Measurements from ENCODE around the gene IL1RL2.
A peak's percentile ranks its signal among the peaks of the same experiment; 100 is the strongest.

IL1RL2 gene

DNA sequence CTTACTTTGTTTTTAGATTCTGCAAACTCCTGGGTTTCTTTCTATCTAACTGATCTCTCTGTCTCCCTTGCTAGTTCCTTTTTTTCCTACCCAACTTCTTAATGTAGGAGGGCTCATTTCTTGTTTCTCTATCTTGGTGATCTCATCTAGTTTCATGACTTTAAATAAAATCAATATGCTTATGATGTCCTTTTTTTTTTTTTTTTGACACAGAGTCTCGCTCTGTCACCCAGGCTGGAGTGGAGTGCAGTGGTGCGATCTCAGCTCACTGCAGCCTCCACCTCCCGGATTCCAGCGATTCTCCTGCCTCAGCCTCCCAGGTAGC is 82.3 kb downstream of the IL1RL2 start:
- DNase-seq, result peak; percentile 55 to 61

DNA sequence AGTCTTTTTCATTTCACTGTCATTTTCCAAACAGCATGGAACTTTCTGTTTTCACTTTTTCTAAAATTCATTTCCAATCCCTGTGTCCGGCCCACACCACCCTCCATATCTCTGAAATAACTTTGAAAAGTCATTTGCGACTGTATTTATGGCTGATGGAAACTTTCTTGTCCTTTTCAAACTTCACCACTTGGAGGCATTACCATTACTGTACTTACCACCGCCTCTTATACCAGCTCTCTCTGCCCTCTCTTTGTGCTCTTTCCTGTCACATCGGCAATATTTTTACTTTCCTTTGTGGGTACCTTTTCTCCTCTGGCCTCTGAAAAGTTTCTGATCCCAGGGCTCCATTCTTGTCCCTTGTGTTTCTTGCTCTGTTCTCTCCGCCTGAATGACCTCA is 85.0 kb downstream of the IL1RL2 start:
- DNase-seq, result no peak

DNA sequence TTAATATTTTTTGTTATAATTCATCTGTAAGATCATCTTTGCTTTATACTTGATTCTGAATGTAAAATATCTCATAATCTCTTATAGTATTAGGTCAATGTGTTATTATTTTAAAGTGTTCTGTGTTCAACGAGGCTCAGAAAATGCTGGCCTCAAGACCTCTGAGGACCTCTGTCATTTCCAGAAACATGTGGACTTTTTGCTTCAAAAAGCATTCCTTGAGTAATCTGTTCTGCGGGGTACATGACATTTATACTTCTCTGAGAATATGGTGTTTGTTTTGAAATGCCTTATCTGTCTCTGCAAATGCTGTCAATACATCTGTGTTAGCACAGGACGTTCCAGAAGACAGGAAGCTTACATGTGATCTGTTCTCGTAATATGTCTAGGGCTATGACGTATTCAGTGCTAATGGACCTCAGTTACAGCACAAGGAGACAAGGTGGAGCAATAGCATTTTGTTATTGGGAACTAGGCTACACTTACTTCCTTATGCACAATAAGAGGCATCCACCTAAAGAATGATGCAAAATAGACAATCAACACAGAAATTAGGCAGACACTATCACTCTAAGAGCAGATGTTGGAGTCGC is 86.9 kb downstream of the IL1RL2 start:
- peak; percentile 77 to 81 for DNase-seq

DNA sequence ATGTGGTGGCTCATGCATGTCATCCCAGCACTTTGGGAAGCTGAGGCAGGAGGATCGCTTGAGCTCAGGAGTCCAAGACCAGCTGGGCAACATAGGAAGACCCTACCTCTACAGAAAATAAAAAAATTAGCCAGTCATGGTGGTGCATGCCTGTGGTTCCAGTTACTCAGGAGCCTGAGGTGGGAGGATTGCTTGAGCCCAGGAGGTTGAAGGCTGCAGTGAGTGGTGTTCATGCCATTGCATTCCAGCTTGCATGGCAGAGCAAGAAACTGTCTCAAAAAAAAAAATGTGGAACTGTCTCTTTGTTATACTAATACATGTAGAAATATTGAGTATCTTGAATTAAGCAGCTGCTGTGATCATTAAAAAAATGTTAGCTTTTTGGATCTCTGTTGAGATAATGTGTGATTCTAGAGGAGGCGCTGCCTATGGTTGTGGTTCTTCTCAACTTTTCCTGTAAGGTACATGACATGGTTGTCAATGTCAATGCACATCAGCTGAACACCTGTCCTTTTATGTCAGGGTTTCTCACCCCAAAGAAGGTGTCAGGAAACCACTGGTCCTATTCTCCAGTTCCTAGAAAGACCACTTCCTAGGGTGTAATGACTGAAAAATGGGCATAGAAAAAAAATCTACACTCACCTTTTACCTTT is 89.9 kb downstream of the IL1RL2 start:
- DNase-seq, result no peak

DNA sequence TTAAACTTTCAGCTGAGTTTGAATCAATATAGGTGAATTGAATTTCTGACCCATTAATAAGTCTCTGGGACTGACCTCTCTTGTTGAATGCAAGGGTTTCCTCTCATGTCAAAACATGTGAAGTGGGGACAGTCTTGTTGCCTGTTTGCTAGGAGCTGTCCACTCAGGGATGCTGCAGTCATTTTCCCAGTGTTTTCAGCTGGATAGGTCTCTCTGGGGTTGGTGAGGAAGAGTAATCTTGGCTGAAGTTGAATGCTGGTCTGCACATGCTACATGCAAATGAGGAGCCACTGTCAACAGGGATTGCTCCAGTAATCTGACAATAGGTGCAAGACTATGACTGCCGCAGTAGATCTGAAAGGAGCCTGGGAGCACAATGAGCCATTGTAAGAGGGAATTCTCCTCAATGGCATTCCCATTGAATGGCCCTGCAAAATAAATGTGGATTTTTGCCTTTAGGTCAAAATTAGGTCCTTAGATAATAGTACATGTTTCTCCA is 90.4 kb downstream of the IL1RL2 start:
- DNase-seq, result no peak

DNA sequence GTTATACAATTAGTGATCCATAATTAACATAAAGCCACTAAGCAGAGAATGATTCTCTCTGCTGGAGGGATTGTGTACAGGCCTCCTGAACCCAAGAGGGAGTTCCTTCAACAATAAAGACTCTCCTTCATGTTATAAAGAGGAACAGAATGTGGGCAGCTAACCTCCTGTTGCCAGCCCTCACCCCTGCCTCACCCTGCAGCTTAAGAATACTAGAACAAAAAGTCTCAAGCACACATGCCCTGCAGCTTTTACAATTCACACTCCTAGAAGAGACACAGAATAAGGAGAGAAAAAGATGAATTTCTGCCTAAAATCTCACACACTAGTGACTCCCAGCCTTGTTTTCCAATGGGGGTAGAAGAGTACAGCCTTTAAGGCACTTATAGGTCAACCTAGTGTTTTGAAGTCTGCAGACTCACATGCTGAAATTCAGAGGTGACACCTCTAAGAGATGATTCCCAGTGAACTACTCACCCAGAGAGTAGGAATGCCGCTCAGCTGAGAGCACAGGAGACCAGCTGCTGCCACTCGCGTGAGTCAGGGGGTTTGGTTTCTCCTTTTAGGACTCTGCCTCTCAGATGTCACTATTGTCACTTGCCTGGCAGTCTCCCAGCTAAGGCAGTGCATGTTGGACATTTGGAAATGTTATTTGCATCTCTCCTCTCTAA is 92.0 kb downstream of the IL1RL2 start:
- no peak for DNase-seq

DNA sequence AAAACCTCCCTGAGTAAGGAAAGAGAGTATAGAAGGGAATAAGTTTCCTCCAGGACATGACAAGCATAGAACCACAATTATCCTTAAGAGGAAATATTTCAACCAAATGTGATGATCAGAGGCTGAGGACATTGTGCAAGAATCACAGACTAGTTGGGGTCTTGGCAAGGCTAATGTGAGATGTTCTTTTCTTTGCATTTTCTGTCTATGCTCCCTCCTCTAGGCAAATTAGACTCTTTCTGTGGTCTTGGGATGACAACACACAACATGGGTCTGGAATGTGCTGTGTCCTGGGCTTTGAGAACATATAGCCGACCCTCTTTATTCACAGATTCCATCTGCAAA is 92.5 kb downstream of the IL1RL2 start:
- DNase-seq, result no peak

DNA sequence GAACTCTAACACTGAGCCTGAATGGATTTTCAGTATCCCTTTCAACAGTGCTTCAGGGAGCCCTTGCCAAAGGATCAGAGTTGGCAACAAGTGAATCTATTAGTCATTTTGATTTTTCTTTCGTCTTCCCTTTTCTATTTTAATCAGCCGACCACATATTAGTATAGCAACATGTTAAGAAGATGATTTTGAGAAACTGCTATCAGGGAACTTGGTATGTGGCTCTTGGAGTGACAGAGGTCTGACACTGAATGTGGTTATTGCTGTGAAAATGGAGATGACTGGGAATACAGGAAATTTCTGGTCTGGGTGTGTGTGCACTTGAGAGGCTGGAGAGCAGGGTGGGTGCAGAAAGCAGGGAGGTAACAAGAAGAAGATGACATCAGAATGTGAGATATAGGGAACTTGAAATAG is 95.9 kb downstream of the IL1RL2 start:
- DNase-seq, result peak; percentile 39 to 51

DNA sequence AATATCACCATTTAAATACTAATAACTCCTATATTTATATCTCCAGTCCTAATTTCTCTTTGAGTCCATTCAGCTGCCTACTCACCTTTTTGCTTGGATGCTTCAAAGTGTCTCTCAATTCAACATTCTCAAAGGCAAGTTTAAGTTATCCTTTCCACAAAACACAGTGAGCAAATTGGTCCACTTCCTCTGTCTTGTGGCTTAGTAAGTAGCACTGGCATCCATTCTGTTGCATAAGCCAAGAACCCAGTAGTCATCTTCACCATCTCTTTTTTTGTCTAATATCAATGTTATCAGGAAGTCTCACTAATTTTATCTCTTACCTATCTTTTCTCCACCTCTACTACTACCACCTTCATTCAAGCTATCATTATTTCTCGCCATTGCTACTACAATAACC is 97.2 kb downstream of the IL1RL2 start:
- no peak for DNase-seq

DNA sequence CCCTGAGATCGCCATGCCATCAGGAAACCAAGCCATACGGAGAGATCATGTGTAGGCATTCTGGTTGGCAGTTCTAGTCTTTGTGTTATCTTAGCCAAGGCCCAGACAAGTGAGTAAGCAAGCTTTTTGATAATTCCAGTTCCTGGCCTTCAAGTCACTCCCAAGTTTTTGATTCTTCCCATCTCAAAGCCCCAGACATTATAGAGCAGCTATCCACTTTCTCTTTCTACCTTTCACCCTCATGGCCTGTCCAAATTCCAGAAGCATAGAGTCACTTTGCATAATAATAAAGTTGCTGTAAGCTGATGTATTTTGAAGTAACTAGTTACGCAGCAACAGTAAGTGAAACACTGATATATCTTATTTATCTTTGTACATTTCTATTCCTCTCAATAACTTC is 97.8 kb downstream of the IL1RL2 start:
- DNase-seq, result no peak

DNA sequence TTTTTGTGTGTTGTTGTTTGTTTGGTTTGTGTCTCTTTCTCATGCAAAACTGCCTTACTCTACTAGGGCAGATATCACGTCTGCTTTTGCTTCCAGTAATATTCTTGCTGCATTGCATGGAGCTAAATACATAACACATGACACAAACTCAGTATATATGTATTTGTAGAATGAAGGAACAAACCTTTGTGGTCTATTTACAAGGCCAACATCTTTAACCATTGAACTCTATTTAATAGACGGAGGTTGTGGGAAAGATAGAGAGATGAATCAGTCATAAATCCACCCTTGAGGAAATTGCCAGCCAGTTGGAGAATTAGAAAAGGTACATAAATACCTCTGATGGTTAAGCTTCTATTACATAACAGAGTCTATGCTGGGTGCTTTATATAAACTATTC is 98.5 kb downstream of the IL1RL2 start:
- DNase-seq, result no peak

DNA sequence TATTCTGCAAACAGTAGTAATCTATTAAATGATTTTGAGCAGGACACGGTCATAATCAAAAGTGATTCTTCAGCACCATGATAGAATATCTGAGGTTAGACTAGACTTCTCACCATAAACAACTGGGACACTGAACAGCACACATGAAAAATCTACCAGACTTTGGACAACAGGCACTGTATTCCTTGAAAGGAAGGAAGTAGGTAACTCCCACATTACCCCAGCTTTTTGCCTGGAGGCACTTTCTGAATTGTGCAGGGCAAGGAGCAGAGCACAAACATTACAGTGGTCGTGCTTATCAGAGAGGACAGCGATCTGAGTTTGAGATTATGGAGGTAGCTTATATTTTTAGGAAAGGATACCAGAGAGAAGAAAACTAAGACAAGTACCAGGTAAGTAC is 99.2 kb downstream of the IL1RL2 start:
- no peak for DNase-seq

DNA sequence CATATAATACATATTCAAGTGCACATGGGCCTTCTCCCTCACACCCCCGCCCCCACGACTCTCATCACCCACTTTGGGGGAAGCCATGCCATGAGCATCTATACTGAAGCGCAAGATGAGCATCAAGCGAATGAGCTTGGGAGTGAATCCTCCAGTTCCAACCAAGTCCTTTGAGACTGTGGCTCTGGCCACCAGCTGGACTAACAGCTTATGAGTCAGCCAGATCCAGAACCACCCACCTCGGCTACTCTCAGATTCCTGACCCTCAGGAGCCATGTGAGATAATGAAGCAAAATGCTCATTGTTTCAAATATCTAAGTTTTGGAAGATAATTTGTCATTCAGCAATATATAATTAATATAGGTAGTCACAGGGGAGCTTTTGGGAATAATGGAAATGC is 102.3 kb downstream of the IL1RL2 start:
- DNase-seq, result no peak
